DOHH2 (cell line): ENCODE measurements around the gene PPP1CC.

ENCODE experiments used
- H3F3A ChIP-seq: fragments of 200-600 bp; sonication (generic), shearing (Covaris generic); 2 replicates; pipeline ENCODE4 v1.6.0; 2016; ENCODE audit warnings: antibody characterized with exemption, mild to moderate bottlenecking; ENCODE audit not compliant: control insufficient read depth, insufficient read depth
- H3K27ac ChIP-seq: fragments of 200-600 bp; sonication (generic); 2 replicates; pipeline ENCODE4 v1.5.1; 2014; ENCODE audit warnings: low read depth, mild to moderate bottlenecking, low read length, moderate library complexity
- H3K27me3 ChIP-seq: fragments of 200-600 bp; sonication (generic); 2 replicates; pipeline ENCODE4 v1.6.1; 2014; ENCODE audit warnings: mild to moderate bottlenecking, low read length, mixed read lengths; ENCODE audit not compliant: control insufficient read depth
- H3K36me3 ChIP-seq: fragments of 200-600 bp; sonication (generic); 2 replicates; pipeline ENCODE4 v1.6.1; 2014; ENCODE audit warnings: mild to moderate bottlenecking, low read length, moderate library complexity, mixed read lengths; ENCODE audit not compliant: control insufficient read depth
- H3K4me1 ChIP-seq: fragments of 200-600 bp; sonication (generic); 2 replicates; pipeline ENCODE4 v1.6.1; 2014; ENCODE audit warnings: mild to moderate bottlenecking, low read length, mixed read lengths; ENCODE audit not compliant: control insufficient read depth
- H3K4me2 ChIP-seq: fragments of 200-600 bp; sonication (generic); 2 replicates; pipeline ENCODE4 v1.6.0; 2014; ENCODE audit warnings: mild to moderate bottlenecking, low read length, moderate library complexity
- H3K4me3 ChIP-seq: fragments of 200-600 bp; sonication (generic); 2 replicates; pipeline ENCODE4 v1.5.1; 2014; ENCODE audit warnings: mild to moderate bottlenecking, low read length, mixed read lengths
- H3K79me2 ChIP-seq: fragments of 200-600 bp; sonication (generic); 2 replicates; pipeline ENCODE4 v1.6.1; 2014; ENCODE audit warnings: mild to moderate bottlenecking, low read length, mixed read lengths; ENCODE audit not compliant: control insufficient read depth
- H3K9me2 ChIP-seq: fragments of 200-600 bp; sonication (generic); replicated peaks from 2 replicates; pipeline ENCODE4 v1.6.1; 2014; ENCODE audit warnings: mild to moderate bottlenecking, low read length, mixed read lengths; ENCODE audit not compliant: control insufficient read depth
- H3K9me3 ChIP-seq: fragments of 200-600 bp; sonication (generic); 2 replicates; pipeline ENCODE4 v1.6.1; 2014; ENCODE audit warnings: antibody characterized with exemption, low read length, mixed read lengths; ENCODE audit not compliant: control insufficient read depth, insufficient read depth
- H4K20me1 ChIP-seq: fragments of 200-600 bp; sonication (generic); 2 replicates; pipeline ENCODE4 v1.6.0; 2014; ENCODE audit warnings: low read depth, mild to moderate bottlenecking, antibody characterized with exemption, low read length, moderate library complexity; ENCODE audit not compliant: control insufficient read depth, insufficient read depth
- EZH2phosphoT487 ChIP-seq: fragments of 200-600 bp; sonication (generic); IDR thresholded peaks from 2 replicates; pipeline ENCODE4 v1.6.1; 2017; ENCODE audit warnings: borderline replicate concordance, mild to moderate bottlenecking, antibody characterized with exemption, low read length, moderate library complexity, mixed read lengths
- TF ChIP-seq, protein P1 (sequence below): fragments of 200-600 bp; sonication (generic); IDR thresholded peaks from one replicate; pipeline ENCODE4 v1.5.1; 2014; ENCODE audit warnings: antibody characterized with exemption, mild to moderate bottlenecking, low read depth, low read length; ENCODE audit not compliant: poor library complexity, severe bottlenecking

The PPP1CC gene

DNA sequence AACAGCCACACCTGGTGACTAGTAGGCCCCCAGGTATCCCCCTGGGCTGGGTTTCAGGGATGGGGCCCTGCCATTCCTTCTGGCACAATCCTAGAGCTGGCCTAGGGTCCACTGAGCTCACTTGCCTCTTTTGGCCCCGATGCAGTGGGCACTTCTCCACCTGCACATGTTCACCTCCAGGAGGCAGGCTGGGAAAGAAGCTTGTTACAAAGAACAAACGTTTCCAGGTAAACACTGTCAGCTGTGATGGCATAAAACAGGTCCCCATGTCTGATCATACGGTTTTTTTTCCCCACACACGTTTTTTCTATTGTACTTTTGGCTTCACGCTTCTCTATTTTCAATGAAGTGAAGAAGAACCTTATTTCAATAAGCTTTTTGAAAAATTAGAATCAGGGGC is 37.9 kb downstream of the PPP1CC start:
- no peaks in the 10 kb centered on the region for H3K27me3 ChIP-seq
- H3K4me2 ChIP-seq: no peak overlapping the region
- peaks cover 3% of the 10 kb centered on the region; the same call in 1 of the 2 replicates for H3F3A ChIP-seq
- no peaks in the 10 kb centered on the region for H3K9me2 ChIP-seq
- peaks cover 18% of the 10 kb centered on the region for H3K4me1 ChIP-seq
- H3K27ac ChIP-seq: no peak overlapping the region
- H3K4me3 ChIP-seq: no peak overlapping the region
- no peaks in the 10 kb centered on the region for H4K20me1 ChIP-seq
- TF ChIP-seq, protein P1, sequence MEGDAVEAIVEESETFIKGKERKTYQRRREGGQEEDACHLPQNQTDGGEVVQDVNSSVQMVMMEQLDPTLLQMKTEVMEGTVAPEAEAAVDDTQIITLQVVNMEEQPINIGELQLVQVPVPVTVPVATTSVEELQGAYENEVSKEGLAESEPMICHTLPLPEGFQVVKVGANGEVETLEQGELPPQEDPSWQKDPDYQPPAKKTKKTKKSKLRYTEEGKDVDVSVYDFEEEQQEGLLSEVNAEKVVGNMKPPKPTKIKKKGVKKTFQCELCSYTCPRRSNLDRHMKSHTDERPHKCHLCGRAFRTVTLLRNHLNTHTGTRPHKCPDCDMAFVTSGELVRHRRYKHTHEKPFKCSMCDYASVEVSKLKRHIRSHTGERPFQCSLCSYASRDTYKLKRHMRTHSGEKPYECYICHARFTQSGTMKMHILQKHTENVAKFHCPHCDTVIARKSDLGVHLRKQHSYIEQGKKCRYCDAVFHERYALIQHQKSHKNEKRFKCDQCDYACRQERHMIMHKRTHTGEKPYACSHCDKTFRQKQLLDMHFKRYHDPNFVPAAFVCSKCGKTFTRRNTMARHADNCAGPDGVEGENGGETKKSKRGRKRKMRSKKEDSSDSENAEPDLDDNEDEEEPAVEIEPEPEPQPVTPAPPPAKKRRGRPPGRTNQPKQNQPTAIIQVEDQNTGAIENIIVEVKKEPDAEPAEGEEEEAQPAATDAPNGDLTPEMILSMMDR: peak; percentile 40
- no peak for TF ChIP-seq EZH2phosphoT487
- no peaks in the 10 kb centered on the region for H3K79me2 ChIP-seq
- H3K9me3 ChIP-seq: no peaks in the 10 kb centered on the region
- peaks cover 5% of the 10 kb centered on the region; the same call in 1 of the 2 replicates for H3K36me3 ChIP-seq

DNA sequence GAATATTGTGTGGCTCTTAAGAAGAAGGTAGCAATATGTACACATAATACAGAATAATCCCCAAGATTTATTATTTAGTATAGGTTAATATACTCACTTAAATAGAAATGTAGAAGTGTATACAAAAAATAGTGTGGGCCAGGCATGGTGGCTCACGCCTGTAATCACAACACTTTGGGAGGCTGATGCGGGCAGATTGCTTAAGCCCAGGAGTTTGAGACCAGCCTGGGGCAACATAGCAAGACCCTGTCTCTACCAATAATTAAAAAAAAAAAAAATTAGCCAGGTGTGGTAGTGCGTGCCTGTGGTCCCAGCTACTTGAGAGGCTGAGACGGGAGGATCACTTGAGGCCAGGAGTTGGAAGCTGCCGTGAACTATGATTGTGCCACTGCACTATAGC is 38.5 kb downstream of the PPP1CC start:
- no peaks in the 10 kb centered on the region for H3K79me2 ChIP-seq
- H3K9me3 ChIP-seq: no peaks in the 10 kb centered on the region
- H3K36me3 ChIP-seq: peaks cover 5% of the 10 kb centered on the region; the same call in 1 of the 2 replicates
- H4K20me1 ChIP-seq: no peaks in the 10 kb centered on the region
- TF ChIP-seq, protein P1: no peak
- TF ChIP-seq EZH2phosphoT487: no peak
- peaks cover 3% of the 10 kb centered on the region; the same call in 1 of the 2 replicates for H3F3A ChIP-seq
- no peak overlapping the region for H3K4me2 ChIP-seq
- no peak overlapping the region for H3K4me3 ChIP-seq
- no peaks in the 10 kb centered on the region for H3K9me2 ChIP-seq
- no peak overlapping the region for H3K27ac ChIP-seq
- no peaks in the 10 kb centered on the region for H3K27me3 ChIP-seq
- peaks cover 18% of the 10 kb centered on the region for H3K4me1 ChIP-seq

DNA sequence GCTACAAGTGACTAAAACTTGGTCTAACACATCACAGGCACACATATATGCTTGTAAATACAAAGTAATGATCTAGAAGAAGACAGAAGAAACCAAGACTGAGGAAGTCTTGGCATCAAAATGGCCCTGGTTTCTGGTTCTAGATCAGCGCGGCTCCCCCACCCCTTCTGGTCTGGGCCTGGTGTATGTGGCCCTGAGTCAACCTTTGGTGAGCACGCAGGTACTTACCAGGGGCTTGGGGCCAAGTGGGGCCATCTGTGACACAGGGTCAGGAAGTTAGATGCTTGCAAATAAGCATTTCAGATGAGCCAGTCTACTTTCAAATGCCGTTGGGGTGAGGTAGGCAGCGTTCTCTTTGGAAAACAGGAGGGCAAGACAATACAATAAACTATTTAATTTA is 40.6 kb downstream of the PPP1CC start:
- Histone ChIP-seq H3K9me3 (no peaks in the 10 kb centered on the region), H3K9me2 (no peaks in the 10 kb centered on the region), H3K36me3 (no peaks in the 10 kb centered on the region), H3K79me2 (no peaks in the 10 kb centered on the region), H3K4me3 (no peak overlapping the region), H3F3A (peaks cover 3% of the 10 kb centered on the region; the same call in 1 of the 2 replicates), H3K27me3 (no peaks in the 10 kb centered on the region), H3K4me1 (peaks cover 23% of the 10 kb centered on the region), H3K4me2 (no peak overlapping the region), H4K20me1 (no peaks in the 10 kb centered on the region), H3K27ac (no peak overlapping the region)
- TF ChIP-seq, protein P1: no peak
